HG02943 (cell line): Measurements from ENCODE around the gene TPD52L1.
"Not testable (repeated sequence)": the region's sequence is repeated elsewhere in the genome, so short reads cannot be mapped to it uniquely, and the experiment has no call there.

ENCODE experiments used
- ATAC-seq: cut with Tn5 transposase; IDR thresholded peaks from one replicate; pipeline ENCODE4 v1.9.1; 2021; ENCODE audit warnings: mild to moderate bottlenecking, low read depth, moderate library complexity; ENCODE audit not compliant: unreplicated experiment

Gene TPD52L1

GRCh38 chr6:125153391-125154117, at the start of gene TPD52L1:
Gene TPD52L1, plus strand, starts transcription at chr6:125153773. Its CDS starts 179 bp downstream, at chr6:125153952.
- peak; percentile 96 for ATAC-seq

GRCh38 chr6:125104425-125104824, 49.1 kb upstream of the TPD52L1 start:
- no peak for ATAC-seq

GRCh38 chr6:125107048-125107447, 46.5 kb upstream of the TPD52L1 start:
- ATAC-seq = no peak

- no peak for ATAC-seq
These were observed 45.7 kb upstream of the TPD52L1 start for GRCh38 chr6:125107896-125108295.

- no peak for ATAC-seq
These were observed 43.5 kb upstream of the TPD52L1 start for GRCh38 chr6:125110056-125110455.

GRCh38 chr6:125111219-125111983, 42.2 kb upstream of the TPD52L1 start:
- ATAC-seq = no peak

GRCh38 chr6:125112934-125113333, 40.6 kb upstream of the TPD52L1 start:
- no peak for ATAC-seq

GRCh38 chr6:125114248-125114858, 39.2 kb upstream of the TPD52L1 start:
- no peak for ATAC-seq

- no peak for ATAC-seq
These were observed 37.4 kb upstream of the TPD52L1 start for GRCh38 chr6:125116170-125116569.

- no peak for ATAC-seq
These were observed 36.9 kb upstream of the TPD52L1 start for GRCh38 chr6:125116710-125117109.

GRCh38 chr6:125117818-125118217, 35.8 kb upstream of the TPD52L1 start:
- no peak for ATAC-seq

- ATAC-seq = no peak
These were observed 33.5 kb upstream of the TPD52L1 start for GRCh38 chr6:125120054-125120590.

GRCh38 chr6:125121894-125122293, 31.7 kb upstream of the TPD52L1 start:
- ATAC-seq = no peak

GRCh38 chr6:125123051-125123450, 30.5 kb upstream of the TPD52L1 start:
- no peak for ATAC-seq

- no peak for ATAC-seq
These were observed 30.0 kb upstream of the TPD52L1 start for GRCh38 chr6:125123468-125124048.

- ATAC-seq = no peak
These were observed 29.4 kb upstream of the TPD52L1 start for GRCh38 chr6:125124049-125124669.

- ATAC-seq = not testable (repeated sequence)
These were observed 27.7 kb upstream of the TPD52L1 start for GRCh38 chr6:125125856-125126255.

GRCh38 chr6:125129354-125129753, 24.2 kb upstream of the TPD52L1 start:
- no peak for ATAC-seq

GRCh38 chr6:125132058-125132457, 21.5 kb upstream of the TPD52L1 start:
- no peak for ATAC-seq

GRCh38 chr6:125136378-125136777, 17.2 kb upstream of the TPD52L1 start:
- no peak for ATAC-seq
